GM21447 (cell line): ENCODE measurements around the gene SLC17A3.

Experiments used
- ATAC-seq: cut with Tn5 transposase; IDR thresholded peaks from one replicate; pipeline ENCODE4 v1.9.1; 2021; ENCODE audit not compliant: unreplicated experiment

The SLC17A3 gene

GRCh38 chr6:25842526-25842925 is 31.5 kb downstream of the SLC17A3 start:
- no peak for ATAC-seq

- no peak for ATAC-seq
Measured at GRCh38 chr6:25835442-25836283, 38.4 kb downstream of the SLC17A3 start.

- no peak for ATAC-seq
Measured at GRCh38 chr6:25834950-25835349, 39.1 kb downstream of the SLC17A3 start.

GRCh38 chr6:25833136-25833535 is 40.9 kb downstream of the SLC17A3 start:
- no peak for ATAC-seq

- ATAC-seq: no peak
Measured at GRCh38 chr6:25832670-25833069, 41.4 kb downstream of the SLC17A3 start.

- no peak for ATAC-seq
Measured at GRCh38 chr6:25832307-25832662, 41.8 kb downstream of the SLC17A3 start.

- no peak for ATAC-seq
Measured at GRCh38 chr6:25831532-25832306, 42.3 kb downstream of the SLC17A3 start, which contains the start of gene SLC17A1. Gene SLC17A1, minus strand, starts transcription at chr6:25832052. Its CDS starts 1,495 bp downstream, at chr6:25830557.

GRCh38 chr6:25830458-25830857 is 43.6 kb downstream of the SLC17A3 start:
- ATAC-seq: no peak

- no peak for ATAC-seq
Measured at GRCh38 chr6:25829375-25829774, 44.7 kb downstream of the SLC17A3 start.

- no peak for ATAC-seq
Measured at GRCh38 chr6:25821341-25821740, 52.7 kb downstream of the SLC17A3 start.

- ATAC-seq: no peak
Measured at GRCh38 chr6:25816252-25816651, 57.8 kb downstream of the SLC17A3 start.

GRCh38 chr6:25815194-25815593 is 58.8 kb downstream of the SLC17A3 start:
- no peak for ATAC-seq

- ATAC-seq: no peak
Measured at GRCh38 chr6:25804804-25805203, 69.2 kb downstream of the SLC17A3 start.

- no peak for ATAC-seq
Measured at GRCh38 chr6:25801436-25801835, 72.6 kb downstream of the SLC17A3 start.
